ENCODE measurements around the gene TULP1.

The TULP1 gene

DNA sequence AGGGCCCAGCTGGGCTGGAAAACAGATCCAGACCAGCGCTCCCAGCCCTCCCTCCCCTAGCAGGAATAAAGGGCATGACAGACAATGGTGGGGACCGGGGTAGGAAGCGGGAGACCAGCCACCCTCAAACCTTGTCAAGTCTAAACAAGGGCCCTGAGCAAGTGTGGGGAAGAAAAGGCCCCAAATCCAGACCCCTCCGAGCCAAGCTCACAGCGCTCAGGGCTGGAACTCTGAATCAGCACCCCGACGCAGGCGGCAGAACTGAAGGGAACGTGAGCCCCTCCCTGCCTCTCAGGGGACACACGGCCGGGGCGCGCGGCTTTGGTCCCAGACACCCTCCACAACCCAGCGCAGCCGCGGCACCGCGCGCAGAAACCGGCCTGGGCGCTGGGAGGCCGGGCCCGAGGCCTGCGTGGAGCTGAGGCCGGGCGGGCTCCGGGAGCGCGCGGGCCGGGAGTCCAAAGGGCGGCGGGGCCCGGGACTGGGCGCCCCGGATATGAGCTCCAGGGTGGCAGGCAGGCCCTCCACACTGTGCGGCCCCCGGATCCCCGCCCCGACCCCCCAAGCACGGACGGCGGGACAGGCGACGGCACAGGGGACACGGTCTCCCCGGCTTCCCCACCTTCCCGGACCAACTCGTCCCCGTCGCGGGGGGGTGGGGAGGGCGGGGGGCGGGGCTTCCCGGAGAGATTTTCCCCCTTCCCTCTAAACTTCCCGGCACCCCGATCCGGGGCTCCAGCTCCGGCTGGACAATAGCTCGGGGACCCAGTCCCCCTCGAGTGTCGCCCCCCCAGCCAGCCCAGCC is 16.5 kb downstream of the TULP1 start:
- H3K4me1 ChIP-seq: peaks cover 61 to 69% (median 66%) of the 10 kb centered on the region in 10 experiments
- peak overlapping the region; percentile 64 to 98 (median 95) for H3K4me2 ChIP-seq
- H3K36me3 ChIP-seq: no peaks in the 10 kb centered on the region
- H3K9ac ChIP-seq: peak overlapping the region in 5 of 11 experiments; percentile 13 to 68 (median 65); a peak in 7 of 22 replicates
- H3K4me3 ChIP-seq: peak overlapping the region in 9 of 10 experiments; percentile 42 to 78 (median 72); a peak in 15 of 20 replicates
- peaks cover 16 to 82% (median 49%) of the 10 kb centered on the region in 11 experiments; a peak in 20 of 22 replicates for H4K20me1 ChIP-seq
- H3K27me3 ChIP-seq: peaks cover 9 to 93% (median 19%) of the 10 kb centered on the region in 11 experiments; a peak in 21 of 22 replicates
- H3K27ac ChIP-seq: no peak overlapping the region
- no peak for TF ChIP-seq Cebpa-rat (IDR thresholded peaks at IDR 0.05)
- no peaks in the 10 kb centered on the region for H3K9me3 ChIP-seq (replicated peaks in 1 of 11)

DNA sequence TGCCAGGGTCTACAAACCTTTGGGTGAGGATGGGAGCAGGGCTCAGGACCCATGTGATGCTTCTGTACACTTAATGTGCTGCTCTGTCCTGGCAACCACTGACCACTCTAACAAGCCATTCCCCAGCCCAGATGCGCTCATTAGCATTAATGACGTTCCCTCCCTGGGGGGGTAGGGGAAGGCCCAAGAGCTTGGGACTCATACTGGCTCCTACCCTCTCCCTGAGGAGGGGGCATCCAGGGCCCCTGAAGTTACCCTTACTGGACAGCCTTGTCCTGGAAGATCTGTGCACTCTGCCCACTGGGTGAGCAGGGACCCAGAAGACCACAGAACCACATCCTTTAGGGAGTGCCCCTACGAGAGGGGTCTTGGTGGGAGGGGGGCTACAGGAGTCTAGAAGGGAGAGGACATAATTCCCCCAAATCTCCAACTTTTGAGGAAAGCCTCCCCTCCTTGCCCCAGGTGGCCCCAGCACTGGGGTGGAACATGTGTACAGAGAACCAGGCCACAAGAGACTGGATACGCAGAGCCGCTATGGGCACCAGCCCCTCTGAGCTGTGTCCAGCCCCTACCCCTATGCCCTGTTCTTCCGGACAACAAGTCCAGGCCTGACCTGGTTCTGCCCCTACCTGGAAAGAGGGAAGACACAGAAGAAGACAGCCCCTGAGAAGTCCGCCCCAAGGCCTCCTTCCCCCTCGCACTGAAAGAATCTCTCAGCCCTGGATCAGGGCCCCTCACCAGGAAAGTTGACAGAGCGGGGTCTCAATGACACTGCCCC is 17.2 kb downstream of the TULP1 start:
- peak overlapping the region in 2 of 11 experiments; percentile 14 to 66; a peak in 2 of 22 replicates for H3K9ac ChIP-seq
- peaks cover 16 to 85% (median 49%) of the 10 kb centered on the region in 11 experiments; a peak in 20 of 22 replicates for H4K20me1 ChIP-seq
- H3K4me1 ChIP-seq: peaks cover 61 to 77% (median 73%) of the 10 kb centered on the region in 10 experiments
- peak overlapping the region; percentile 87 to 98 (median 95); a peak in 21 of 22 replicates for H3K4me2 ChIP-seq
- H3K36me3 ChIP-seq: no peaks in the 10 kb centered on the region
- H3K27me3 ChIP-seq: peaks cover 9 to 93% (median 19%) of the 10 kb centered on the region in 11 experiments; a peak in 21 of 22 replicates
- TF ChIP-seq Cebpa-rat (IDR thresholded peaks at IDR 0.05): no peak
- H3K27ac ChIP-seq: no peak overlapping the region
- peak overlapping the region in 1 of 10 experiments; percentile 8; a peak in 3 of 20 replicates for H3K4me3 ChIP-seq
- no peaks in the 10 kb centered on the region for H3K9me3 ChIP-seq (replicated peaks in 1 of 11)

DNA sequence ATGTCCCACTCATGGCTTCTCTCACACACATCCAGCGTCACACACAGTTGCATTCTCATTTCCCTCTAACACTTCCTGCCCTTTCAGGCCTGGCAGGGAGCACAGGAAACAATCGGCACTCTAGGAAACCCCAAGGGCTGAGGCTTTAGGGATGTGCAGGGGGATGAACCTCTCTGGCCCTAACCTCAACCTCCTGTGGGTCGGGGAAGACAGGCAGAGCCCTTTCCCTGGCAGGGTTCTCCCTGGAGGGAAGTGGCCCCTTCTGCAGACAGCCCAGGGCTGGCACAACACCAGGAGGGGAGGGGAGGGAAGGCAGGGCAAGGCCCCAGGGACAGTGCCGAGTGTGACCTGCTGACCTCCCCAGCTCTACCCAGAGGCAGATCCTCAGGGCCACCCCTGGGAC is 18.5 kb downstream of the TULP1 start:
- H3K27ac ChIP-seq: peak overlapping the region in 5 of 11 experiments; percentile 13 to 34 (median 15); a peak in 3 of 22 replicates
- no peak for TF ChIP-seq Cebpa-rat (IDR thresholded peaks at IDR 0.05)
- H3K4me1 ChIP-seq: peaks cover 64 to 84% (median 78%) of the 10 kb centered on the region in 10 experiments
- H4K20me1 ChIP-seq: peaks cover 16 to 76% (median 49%) of the 10 kb centered on the region in 11 experiments; a peak in 20 of 22 replicates
- H3K4me2 ChIP-seq: peak overlapping the region; percentile 87 to 98 (median 95)
- peak overlapping the region in 5 of 10 experiments; percentile 1 to 33 (median 22); a peak in 3 of 20 replicates for H3K4me3 ChIP-seq
- no peaks in the 10 kb centered on the region for H3K36me3 ChIP-seq
- peak overlapping the region in 6 of 11 experiments; percentile 10 to 49 (median 31); a peak in 7 of 22 replicates for H3K9ac ChIP-seq
- no peaks in the 10 kb centered on the region for H3K9me3 ChIP-seq (replicated peaks in 1 of 11)
- peaks cover 9 to 83% (median 19%) of the 10 kb centered on the region in 11 experiments; a peak in 21 of 22 replicates for H3K27me3 ChIP-seq

DNA sequence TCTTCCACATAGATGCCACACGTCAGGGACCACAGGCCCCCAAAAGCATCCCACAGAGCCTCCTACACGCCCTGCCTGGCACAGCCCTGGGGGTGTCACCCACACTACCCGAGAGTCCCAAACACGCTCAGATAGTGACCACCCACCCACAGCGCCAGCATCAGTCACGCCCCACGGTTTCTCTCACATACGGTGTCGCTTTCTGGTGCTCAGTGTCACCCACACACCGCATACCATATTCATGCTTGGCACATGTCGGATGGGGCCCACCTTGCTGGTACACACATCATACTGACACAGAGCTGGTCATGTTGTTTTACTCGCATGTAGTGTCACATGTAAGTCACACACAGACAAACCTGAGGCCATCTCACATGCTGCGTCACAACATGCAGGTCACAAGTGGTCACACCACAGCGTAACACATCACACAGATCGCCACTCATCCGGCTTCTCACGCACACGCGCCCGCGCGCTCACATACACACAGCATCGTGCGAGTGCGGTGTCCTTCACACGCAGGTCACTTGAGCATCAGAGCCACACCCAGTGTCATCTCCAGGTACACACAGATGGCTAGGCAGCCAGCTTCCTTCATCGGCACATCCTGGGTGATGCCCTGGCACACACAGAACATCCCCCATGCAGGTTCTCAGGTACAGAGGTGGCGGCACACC is 19.3 kb downstream of the TULP1 start:
- peaks cover 16 to 74% (median 49%) of the 10 kb centered on the region in 11 experiments; a peak in 20 of 22 replicates for H4K20me1 ChIP-seq
- H3K9ac ChIP-seq: no peak overlapping the region
- no peaks in the 10 kb centered on the region for H3K9me3 ChIP-seq (replicated peaks in 1 of 11)
- peak overlapping the region; percentile 87 to 98 (median 95) for H3K4me2 ChIP-seq
- peaks cover 71 to 84% (median 80%) of the 10 kb centered on the region in 10 experiments for H3K4me1 ChIP-seq
- H3K27me3 ChIP-seq: peaks cover 9 to 76% (median 13%) of the 10 kb centered on the region in 11 experiments; a peak in 21 of 22 replicates
- H3K36me3 ChIP-seq: no peaks in the 10 kb centered on the region
- H3K27ac ChIP-seq: peak overlapping the region in 1 of 11 experiments; percentile 16; a peak in 1 of 22 replicates
- no peak overlapping the region for H3K4me3 ChIP-seq
- no peak for TF ChIP-seq Cebpa-rat (IDR thresholded peaks at IDR 0.05)

DNA sequence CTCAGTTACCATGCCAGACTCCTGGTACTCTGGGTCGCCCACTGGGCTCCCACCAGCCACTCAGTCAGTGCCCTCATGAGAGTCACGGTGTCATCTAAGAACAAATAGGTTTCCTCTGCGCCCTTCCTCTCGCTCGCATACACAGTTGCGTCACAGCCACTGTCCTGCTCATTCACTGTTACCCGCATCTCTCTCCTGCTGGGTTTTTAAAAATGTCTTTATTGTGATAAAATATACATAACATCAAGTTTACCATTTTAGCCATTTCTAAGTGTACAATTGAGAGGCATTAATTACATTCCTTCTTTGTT is 19.8 kb downstream of the TULP1 start:
- Histone ChIP-seq H3K9me3 (replicated peaks in 1 of 11) (no peaks in the 10 kb centered on the region), H4K20me1 (peaks cover 16 to 73% (median 47%) of the 10 kb centered on the region in 11 experiments; a peak in 20 of 22 replicates), H3K27me3 (peaks cover 5 to 71% (median 8%) of the 10 kb centered on the region in 11 experiments; a peak in 21 of 22 replicates), H3K4me3 (no peak overlapping the region), H3K27ac (0 out of 22 replicates have a peak overlapping the region, but pooled peaks of 1 of the 11 experiments have one; percentile 6), H3K9ac (peak overlapping the region in 1 of 11 experiments; percentile 38; a peak in 1 of 22 replicates), H3K36me3 (no peaks in the 10 kb centered on the region), H3K4me1 (peaks cover 71 to 84% (median 80%) of the 10 kb centered on the region in 10 experiments), H3K4me2 (peak overlapping the region; percentile 25 to 98 (median 95); a peak in 20 of 22 replicates)
- TF ChIP-seq Cebpa-rat (IDR thresholded peaks at IDR 0.05): 0 out of 22 replicates have a peak, but pooled peaks of 1 of the 11 experiments have one; percentile 15

DNA sequence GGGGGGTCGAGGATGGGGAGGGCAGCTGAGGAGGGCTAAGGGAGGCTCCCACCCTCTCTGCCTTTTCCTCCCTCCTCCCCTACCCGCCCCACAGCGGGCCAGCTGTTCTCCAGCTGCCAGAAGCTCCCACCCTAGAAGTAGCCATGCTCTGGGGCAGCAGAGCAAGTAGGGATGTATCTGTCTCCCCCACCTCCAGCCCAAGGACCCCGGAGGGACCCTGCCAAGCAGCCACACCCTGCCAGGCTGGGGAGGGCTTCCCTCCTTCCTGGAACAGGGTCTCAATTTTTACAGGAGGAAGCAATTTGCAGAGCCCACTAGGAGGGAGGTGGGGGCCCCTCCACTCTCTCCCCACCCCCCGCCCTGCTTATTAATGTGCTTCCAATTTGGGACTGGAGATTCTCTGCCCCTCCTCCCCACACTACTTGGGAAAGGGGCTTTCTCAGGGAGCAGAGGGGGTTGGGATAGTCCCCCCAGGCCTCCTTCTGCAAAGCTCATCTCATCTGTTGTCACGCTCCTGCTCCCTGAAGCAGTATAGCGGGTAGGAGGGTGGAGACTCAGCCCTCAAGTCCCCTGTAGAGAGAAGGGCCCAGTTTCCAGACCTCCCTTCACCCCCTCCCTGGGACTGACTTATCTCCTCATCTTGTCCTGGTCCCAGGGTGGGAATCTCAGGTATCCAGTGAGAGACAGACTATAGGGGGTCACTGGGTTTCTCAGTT is 20.3 kb downstream of the TULP1 start:
- Histone ChIP-seq H3K4me1 (peaks cover 71 to 84% (median 80%) of the 10 kb centered on the region in 10 experiments), H3K36me3 (no peaks in the 10 kb centered on the region), H3K4me2 (peak overlapping the region; percentile 25 to 98 (median 95)), H3K27ac (0 out of 22 replicates have a peak overlapping the region, but pooled peaks of 1 of the 11 experiments have one; percentile 6), H3K9ac (peak overlapping the region in 5 of 11 experiments; percentile 19 to 38 (median 27); a peak in 5 of 22 replicates), H3K9me3 (replicated peaks in 1 of 11) (no peaks in the 10 kb centered on the region), H3K27me3 (peaks cover 0 to 66% (median 3%) of the 10 kb centered on the region in 11 experiments; a peak in 17 of 22 replicates), H3K4me3 (no peak overlapping the region), H4K20me1 (peaks cover 16 to 76% (median 47%) of the 10 kb centered on the region in 11 experiments; a peak in 20 of 22 replicates)
- no peak for TF ChIP-seq Cebpa-rat (IDR thresholded peaks at IDR 0.05)

DNA sequence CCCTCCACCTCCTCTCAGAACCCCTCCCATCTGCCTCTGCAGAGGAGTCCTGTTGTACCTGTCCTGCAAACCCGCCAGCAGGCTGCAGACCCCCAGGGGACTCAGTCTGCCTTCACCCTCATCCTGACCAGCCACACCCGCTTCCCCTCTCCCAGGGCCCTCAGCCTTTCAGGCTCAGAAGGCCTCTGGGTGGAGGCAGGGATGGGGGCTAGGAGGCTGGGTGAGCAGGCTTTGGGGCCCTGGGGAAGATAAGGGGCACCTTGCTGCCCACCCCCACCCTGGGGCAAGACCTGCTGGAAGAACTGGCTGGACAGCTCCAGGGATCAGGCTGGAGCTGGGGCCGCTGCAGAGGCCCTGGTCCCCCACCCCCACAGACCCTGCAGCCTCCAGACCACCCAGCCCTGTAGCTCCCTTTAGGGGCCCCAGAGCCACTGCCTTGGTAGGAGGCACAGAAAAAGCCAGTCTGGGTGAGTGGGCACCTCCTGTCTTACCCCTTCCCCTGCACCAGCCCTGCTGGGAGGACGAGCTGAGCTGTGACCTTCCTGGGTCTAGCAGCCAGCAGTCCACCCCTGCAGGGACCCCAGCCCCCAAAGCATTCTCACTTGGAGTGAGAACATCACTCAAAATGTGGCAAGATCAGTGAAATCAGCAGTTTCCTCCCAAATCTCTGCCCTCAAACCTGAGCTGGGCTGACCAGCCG is 21.0 kb downstream of the TULP1 start:
- peak overlapping the region in 6 of 11 experiments; percentile 15 to 32 (median 22); a peak in 4 of 22 replicates for H3K9ac ChIP-seq
- H3K4me2 ChIP-seq: peak overlapping the region; percentile 25 to 98 (median 95); a peak in 21 of 22 replicates
- peak overlapping the region in 1 of 11 experiments; percentile 4; a peak in 1 of 22 replicates for H3K27ac ChIP-seq
- H3K4me1 ChIP-seq: peaks cover 70 to 88% (median 80%) of the 10 kb centered on the region in 10 experiments
- TF ChIP-seq Cebpa-rat (IDR thresholded peaks at IDR 0.05): no peak
- no peaks in the 10 kb centered on the region for H3K9me3 ChIP-seq (replicated peaks in 1 of 11)
- no peaks in the 10 kb centered on the region for H3K36me3 ChIP-seq
- H4K20me1 ChIP-seq: peaks cover 16 to 78% (median 47%) of the 10 kb centered on the region in 11 experiments; a peak in 20 of 22 replicates
- H3K27me3 ChIP-seq: peaks cover 0 to 61% (median 0%) of the 10 kb centered on the region in 11 experiments; a peak in 9 of 22 replicates
- no peak overlapping the region for H3K4me3 ChIP-seq

All from BLaER1 treated with 17β-estradiol and CSF1 and Interleukin-3, amounts not matched to agents 10 nM and 100 nM (cell line).